GM19043 (cell line): Measurements from ENCODE around the gene SEL1L3.
"Not testable (repeated sequence)": the region's sequence is repeated elsewhere in the genome, so short reads cannot be mapped to it uniquely, and the experiment has no call there.

Source experiments
- ATAC-seq: cut with Tn5 transposase; IDR thresholded peaks from one replicate; pipeline ENCODE4 v1.9.1; 2021; ENCODE audit warnings: low read depth; ENCODE audit not compliant: unreplicated experiment

SEL1L3 gene

DNA sequence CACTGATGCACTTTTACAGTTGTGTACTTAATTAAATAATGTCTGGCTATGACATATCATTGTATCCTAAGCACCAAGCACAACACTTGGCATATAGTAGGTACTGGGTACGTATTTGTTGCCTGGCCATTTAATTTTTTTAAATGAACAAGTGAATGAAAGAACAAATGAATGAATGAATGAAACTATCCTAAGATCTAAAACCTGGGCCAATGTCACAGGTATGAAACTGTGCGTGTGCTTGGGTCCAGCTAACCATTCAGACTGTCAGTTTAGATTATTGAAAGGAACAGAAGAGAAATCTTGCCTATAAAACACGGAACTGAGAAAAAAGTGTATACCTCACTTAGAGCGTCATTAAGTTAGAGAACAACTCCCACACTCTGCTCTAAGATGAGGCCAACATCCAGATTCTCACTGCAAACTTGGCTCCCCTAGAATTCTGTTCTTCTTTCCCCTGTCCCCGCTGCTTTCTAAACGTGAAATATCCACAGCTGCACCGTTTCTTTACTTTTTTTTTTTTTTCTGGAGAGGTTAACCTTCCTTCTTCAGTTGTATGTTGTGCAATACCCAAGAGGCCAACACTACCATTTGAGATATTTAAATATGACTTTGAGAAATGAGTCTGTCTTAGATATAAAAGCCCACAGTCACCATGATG, 17.3 kb upstream of the SEL1L3 start:
- peak; percentile 44 for ATAC-seq

DNA sequence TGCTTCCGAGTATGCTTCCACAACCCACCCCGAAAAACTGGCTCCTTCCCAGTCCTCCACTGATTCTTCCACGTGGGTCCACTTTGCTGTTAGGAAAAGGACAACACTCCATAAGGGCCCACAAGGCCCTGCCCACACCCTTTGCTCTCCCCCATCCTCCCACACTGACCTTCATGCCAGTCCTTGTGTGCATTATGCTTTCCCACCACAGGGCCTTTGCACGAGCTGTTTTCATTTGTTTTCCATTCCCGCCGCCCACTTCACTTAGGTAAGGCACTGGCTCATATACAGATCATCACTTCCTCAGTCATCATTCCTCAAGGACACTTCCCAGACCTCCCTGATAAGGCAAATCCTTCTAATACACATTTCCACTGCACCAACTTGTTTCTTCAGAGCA, 16.8 kb upstream of the SEL1L3 start:
- ATAC-seq: no peak

DNA sequence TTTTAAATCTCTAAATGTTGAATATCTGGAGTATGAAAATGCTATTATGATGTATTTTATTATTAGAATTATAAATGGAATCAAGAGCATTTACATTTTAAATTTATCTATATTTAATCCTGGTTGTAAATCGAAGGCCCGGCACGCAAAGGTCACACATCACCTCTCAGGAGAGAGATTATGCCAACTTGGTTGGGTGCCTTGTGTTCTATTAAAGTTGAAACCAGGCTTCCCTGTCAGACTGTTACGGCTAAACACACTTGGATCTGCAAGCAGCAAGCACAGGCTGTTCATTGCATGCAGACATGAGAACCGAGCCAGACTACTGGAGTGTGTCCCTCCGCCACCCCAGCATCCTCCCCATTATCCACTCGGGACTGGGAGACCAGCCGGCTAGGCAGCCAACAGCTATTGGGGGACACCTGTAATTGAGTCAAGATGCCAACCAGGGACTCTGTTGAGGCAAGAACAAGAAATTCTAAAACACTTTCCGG, 16.4 kb upstream of the SEL1L3 start:
- no peak for ATAC-seq

DNA sequence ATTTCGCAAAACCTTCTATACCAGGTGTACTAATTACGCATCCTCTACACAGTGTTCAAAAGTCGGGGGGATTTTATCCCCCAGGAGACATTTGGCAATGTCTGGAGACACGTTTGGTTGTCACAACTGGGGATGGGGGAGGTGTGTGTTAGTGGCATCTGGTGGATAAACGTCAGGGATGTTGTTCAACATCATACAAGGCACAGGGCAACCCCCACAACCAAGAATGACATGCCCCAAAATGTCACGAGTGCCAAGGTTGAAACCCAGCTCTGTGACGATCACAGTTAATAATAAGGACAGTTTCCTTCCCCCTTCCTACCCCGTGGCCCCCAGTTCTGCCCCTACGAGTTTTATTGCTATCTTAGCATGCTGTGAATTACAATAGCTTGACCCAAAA, 15.9 kb upstream of the SEL1L3 start:
- ATAC-seq: no peak

DNA sequence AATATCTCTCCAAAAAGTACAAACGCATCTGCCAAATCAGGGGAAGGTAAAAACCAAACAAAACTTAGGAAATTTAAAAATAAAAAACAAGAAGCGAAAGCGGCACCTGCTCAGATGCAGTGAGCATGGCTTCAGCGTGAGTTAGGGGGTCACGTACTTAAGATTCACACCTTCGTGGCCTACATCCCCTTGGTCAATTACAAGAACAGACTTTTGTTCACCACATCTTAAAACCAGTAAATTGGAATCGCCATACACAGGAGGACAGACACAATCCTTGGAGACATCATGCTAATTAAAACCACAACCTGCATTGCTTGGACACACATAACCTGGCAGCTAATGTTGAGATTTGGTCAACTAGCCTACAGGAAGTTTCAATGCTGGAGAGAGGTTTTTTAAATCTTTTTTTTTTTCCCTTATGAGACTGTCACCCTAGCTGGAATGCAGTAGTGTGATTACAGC, 12.5 kb upstream of the SEL1L3 start:
- peak; percentile 49 for ATAC-seq

DNA sequence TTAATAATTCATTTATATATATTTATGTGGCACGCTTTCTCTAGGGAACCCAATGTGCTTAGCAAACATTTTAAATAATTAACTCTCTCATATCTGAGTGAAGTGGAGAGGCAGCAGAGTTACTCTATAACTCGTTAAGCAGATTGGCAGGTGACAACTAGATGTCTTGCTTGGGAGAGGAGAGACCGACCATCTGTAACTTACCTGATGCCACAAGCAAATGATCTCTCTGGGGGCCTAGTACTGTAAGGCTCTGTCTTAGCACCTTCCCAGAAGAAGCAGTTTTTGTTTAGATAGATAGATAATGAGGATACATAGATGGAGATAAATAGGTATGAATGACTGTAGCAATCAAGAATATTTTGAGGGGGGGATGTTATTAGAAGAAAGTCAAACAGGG, 11.9 kb upstream of the SEL1L3 start:
- ATAC-seq: peak; percentile 58

DNA sequence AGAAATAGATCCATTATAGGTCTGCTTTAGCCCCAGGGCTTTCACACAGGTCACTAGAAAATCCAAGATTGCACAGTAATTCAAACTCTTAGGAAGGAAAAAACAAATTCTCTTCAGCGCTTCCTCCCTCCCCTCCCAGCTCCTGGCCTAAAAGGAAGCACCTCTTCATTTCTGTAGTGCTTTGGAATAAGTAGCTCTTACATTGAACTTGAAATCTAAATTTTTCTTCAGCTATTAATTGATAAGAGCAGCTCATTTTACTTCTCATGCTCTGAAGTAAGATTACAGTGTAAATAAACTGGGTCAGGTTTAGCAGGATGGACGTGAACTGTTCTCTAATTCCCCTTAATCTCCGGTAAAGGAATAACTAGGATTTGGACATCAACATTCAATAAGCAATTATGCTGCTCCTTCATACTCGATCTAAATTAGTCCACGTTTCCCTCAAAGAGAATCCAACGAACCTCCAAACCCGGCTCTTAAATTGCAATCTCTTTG, 10.9 kb upstream of the SEL1L3 start:
- ATAC-seq: no peak

DNA sequence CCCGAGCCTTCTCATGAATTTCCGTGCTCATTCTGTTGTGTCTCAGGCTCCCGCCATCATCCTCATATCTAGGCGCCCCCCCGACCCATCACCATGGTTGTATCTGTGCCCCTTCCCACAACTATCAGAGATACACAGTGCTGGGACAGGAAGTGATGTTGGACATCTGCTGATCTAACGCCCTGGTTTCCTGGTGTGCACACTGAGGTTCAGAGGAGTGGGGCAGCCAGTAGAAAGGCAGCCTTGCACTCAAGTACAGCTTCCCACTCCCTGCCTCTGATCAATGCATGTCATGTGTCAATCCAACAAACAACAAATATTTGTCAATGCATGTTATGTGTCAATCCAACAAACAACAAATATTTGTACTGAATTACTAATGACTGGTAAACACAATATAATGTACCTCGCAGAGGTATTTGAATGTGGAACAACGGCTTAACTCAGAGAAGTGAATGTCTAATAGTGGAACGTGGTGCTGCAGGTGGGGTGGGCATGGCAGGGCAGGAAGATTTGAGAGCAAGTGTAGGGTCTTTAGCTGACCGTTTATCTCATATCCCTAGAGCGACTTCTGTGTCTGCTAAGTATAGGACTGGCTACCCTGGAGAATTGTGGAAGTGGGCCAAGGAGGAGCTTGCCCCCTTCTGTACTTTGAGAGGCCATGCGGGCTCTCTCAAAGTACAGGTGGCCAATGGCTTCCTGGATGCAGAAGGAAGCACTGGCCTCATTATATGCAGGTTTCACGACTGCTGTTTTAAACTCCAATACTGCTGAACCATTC, 10.3 kb upstream of the SEL1L3 start:
- ATAC-seq: no peak

DNA sequence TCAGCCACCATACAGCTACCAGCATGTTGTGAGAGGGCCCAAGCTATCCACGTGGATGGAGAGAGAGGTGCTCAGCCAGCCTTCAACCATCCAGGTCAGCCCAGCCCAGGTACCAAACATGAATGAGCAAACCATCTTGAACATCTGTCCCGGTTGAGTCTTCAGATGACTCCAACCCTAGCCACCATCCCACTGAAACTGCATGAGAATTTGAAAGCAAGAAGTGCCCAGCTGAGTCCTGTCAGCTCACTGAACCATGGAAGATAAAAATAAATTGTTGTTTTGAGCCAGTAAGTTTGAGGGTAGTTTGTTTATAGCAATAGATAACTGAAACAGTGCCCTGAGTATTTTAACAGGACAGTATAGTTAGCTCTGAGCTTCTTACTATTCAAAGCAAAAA, 7.3 kb upstream of the SEL1L3 start:
- ATAC-seq: no peak

DNA sequence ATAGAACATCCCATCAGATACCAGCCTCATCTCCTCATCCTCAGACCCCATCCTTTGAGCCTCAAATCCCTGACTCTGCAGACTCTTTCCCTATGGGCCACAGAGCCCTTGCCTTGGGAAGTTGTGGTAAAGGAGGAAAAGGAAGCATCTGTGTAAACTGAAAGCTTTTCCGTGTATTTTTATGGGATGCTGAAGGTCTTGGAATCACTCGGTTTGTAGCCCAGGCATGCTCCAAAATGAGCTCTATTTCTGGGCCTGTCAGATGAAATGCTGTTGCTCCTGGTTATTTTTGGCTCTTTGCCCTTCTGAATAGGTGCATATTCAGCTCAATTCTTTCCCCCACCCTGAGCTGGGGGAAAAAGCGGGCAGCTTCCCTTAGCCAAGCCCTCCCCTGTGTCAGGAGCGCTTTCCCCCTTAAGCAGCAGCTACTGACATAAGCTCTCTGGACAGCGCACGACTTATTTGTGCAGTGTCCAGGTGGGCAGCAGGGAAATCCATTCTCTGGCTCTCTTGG, 5.0 kb upstream of the SEL1L3 start:
- ATAC-seq: no peak

DNA sequence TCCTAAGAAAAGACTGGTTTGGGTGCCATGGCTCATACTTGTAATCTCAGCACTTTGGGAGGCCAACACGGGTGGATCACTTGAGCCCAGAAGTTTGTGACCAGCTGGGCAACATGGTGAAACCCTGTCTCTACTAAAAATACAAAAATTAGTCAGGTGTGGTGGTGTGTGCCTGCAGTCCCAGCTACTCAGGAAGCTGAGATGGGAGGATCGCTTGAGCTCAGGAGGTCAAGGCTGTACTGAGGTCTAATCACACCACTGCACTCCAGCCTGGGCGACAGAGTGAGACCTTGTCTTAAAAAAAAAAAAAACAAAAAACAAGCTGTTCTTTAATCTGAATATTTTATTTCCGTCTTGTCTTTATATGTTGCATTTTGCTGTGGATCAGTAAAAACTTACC, 3.6 kb upstream of the SEL1L3 start:
- ATAC-seq: not testable (repeated sequence)

DNA sequence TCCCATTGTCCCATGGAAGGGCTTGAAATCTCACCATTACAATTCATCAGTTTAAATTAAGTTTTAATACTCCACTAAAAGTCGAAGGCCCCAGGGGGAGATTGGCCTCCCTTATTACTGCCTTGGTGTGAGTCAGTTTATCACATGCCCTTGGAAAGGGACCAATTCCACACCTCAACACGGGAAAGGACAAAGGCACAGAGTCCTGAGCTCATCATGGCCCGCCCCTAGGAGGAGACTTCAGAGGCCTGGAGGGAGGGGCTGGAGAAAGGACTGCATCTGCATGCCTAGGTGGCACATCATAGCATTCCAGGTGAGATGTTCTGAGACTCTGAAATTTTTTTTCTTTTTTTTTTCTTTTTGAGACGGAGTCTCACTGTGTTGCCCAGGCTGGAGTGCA, 2.8 kb upstream of the SEL1L3 start:
- ATAC-seq: no peak

DNA sequence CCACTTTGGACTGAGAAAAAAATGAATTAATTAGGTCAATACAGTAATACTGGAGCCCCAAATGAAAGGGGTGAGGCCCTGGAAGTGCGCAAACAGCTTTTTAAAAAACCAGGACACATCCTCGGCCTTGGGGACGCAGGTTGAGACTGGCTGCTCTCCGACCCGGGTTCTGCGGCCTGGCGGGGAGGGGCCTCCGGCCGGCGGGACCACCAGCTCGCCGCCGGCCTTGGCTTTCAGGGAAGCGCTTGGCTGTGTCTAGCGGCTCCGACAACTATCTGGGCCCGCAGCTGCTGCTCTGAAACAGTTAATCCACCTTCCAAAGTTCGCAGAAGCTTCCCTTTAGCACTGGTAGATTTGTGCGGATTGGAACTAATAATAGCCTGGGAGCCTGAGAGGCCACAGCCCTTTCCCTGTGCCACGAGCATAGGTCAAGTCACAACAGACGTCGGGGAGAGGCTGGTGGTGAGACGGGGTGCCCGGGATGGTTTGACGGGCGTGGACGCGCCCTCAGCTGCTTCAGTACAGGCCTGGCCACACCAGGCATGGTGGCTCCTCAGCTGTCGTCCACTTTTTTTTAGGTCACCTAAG, 1.1 kb upstream of the SEL1L3 start:
- no peak for ATAC-seq

DNA sequence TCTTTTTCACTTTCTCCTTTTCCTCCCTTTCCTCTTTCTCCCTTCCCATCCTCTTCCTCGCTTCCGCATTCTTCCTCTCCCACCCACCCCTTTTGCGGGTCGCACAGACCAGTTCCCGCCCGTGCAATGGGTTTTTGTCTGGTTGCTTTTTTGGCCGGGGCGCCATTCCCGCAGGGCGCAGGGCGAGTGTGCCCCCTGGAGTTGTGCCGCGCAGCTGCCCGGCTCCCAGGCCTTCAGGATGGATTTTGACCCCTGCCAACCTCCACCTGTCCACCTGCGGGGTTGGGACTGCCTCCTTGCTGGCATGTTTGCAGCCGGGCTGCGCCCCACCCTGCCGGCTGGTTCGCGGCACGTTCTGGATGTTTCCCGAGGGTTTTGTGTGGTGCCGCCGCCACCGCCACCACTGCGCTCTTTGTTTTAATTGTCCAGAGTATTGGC, 578 bp upstream of the SEL1L3 start:
- ATAC-seq: no peak

DNA sequence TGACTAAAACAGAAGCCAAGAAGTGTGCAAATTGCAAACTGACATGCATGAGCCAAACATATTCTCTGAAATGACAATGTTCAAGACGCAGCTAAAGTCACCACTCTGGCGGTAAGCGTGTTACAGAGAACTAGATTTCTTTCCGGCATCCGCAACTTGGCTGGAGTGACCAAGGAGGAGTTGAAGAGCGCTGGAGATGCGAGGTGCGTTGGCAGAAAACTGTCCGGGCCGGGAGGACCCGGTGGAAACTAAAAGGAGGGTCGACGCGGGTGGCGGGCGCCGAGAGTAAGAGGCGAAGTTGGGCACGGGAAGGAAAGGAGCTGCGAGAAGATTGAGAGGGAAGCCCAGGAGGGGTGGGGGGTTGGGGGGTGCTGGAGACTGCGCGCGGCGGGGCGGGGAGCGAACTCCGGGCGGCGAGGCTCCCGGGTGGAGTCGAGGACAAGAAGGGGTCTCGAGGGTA, 807 bp downstream of the SEL1L3 start:
- no peak for ATAC-seq

DNA sequence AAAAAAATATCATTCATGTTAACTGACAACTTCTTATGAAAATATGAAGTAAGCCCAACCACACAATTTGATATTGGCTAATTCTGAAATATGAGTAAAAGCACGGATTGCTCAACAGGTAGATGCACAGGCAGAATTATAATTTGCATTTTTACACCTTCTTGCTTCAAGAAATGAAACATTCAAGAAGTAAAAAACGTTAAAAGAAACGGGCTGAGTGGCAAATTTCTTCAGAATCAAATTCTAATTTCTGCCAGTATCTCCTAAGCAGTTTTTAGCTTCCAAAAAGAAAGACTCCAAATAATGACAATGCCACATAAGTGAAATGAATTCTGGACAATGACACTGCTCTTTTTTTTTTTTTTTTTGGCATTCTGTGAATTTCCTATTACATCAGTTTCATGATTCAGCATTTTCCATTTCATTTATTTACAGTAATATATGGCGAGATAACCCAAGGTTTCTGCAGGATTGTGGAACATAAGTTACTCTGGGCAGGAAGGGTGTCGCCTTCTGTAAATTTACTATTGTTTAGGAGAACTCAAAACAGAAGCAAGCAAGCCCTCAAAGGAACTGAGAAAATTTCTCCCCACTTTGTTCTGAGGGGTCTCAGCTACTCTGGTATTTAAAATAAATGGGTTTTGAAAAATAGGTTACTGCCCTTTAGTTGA, 1.4 kb downstream of the SEL1L3 start:
- no peak for ATAC-seq

DNA sequence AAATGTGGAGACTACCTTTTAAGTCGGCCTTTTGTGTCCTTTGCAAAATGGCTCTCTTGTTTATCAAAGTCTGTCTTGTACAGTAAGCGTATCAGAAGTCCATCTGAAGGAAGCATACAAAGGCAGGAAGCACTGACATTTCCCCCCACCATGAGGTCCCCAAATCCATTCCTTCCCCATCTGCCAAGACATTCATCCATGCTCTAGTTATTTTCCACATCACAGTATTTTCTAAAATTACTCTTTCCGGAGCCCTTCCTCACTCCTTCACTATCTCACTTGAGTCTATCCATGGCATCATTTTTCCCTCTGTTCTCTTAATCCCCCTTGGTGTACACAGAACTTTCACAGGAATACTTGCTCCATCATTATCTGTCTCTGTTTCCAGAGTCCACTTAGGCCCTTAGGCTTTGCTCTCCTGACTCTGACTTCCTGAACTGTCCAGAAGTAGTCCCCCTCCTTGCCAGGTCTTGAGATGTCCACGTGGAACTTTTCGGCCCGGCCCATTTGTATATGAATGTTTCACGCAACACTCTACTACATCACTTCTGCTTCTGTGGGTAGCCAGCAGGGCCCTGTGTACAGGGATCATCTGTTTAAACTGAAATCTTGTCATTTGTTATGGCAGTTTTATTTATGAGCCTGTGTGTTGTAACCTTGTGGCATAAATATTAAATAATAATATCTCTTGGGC, 2.1 kb downstream of the SEL1L3 start:
- no peak for ATAC-seq

DNA sequence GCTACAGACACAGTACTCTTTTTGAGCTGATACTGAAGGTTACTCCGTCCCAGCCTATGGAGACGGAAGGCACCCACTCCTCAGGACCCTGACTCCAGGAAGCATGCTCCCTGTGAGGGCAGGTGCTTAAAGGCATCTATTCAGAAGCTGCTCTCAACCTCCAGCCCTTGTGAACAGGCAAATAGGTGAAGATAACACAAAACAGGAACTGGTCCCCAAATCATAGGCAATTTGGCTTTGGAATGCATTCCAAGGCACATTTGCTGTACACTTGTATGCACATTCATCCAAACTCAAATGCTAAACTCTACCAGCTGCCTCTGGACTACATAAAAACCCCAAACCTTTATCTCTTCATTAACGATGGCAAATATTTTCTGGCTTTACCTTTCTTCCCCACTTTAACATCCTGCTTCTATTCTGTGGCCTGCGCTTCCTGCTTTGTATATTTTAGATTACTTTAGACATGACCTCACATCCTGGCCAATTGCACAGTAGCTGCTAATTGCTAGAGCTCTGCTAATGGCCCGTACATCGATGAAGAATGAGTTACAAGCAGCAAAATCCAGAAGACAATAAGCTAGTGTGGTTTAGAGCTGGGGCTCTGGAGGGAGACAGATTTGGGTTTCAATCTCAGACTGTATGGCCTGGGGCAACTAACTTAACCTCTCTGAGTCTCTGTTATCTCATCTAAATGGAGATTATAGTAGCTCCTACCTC, 3.2 kb downstream of the SEL1L3 start:
- peak; percentile 50 for ATAC-seq

DNA sequence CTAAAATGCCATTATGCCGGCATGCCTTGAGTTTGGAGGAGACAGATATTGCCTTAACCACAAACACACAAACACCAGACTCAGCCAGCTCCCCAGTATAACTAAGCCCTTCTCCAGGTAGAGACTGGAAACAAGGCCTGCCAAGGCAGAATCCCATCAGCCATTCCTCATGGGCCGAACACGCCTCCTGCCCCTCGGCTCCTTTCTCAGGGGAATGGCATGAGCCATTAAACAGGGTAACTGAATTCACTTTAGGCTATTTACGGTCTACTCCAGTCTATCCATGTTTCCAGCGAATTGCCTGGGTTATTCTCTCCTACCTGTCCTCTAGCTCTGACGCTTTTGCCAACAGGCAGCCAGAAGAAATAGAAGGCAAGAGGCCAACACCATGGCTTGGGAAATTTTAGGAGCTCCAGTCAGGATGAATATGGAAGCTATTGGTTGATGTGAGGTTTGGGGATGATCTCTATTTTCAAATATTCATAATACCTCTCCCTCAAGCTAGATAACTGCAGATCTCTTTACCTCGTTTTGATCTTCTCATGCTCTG, 4.9 kb downstream of the SEL1L3 start:
- ATAC-seq: no peak
